GM23248 (cell line): ENCODE results near the gene ELAC2. TPM values are rescaled to one million over a fixed set of nuclear protein-coding genes. Genes with fewer than 3 reads are reported as not detected.

Experiments
- DNase-seq: peaks from one replicate; pipeline ENCODE4 v3.0.0-alpha.2; 2015
- H2AFZ ChIP-seq: fragments of 200-600 bp; sonication (generic); 2 replicates; pipeline ENCODE4 v1.6.1; 2016; ENCODE audit warnings: antibody characterized with exemption
- H3F3A ChIP-seq: fragments of 200-600 bp; sonication (generic); 2 replicates; pipeline ENCODE4 v1.6.1; 2016; ENCODE audit warnings: mild to moderate bottlenecking, antibody characterized with exemption, mixed run types; ENCODE audit not compliant: insufficient read depth
- H3K27ac ChIP-seq: fragments of 200-600 bp; sonication (generic); 2 replicates; pipeline ENCODE4 v1.5.1; 2016; ENCODE audit warnings: mild to moderate bottlenecking
- H3K27me3 ChIP-seq: fragments of 200-600 bp; sonication (generic); replicated peaks from 2 replicates; pipeline ENCODE4 v1.6.1; 2016; ENCODE audit warnings: mild to moderate bottlenecking; ENCODE audit not compliant: insufficient read depth
- H3K36me3 ChIP-seq: fragments of 200-600 bp; sonication (generic); 2 replicates; pipeline ENCODE4 v1.6.1; 2016; ENCODE audit warnings: low read depth, mild to moderate bottlenecking
- H3K4me1 ChIP-seq: fragments of 200-600 bp; sonication (generic); 2 replicates; pipeline ENCODE4 v1.6.1; 2016; ENCODE audit warnings: mild to moderate bottlenecking; ENCODE audit not compliant: insufficient read depth
- H3K4me2 ChIP-seq: fragments of 200-600 bp; sonication (generic); one replicate; pipeline ENCODE4 v1.6.1; 2016; ENCODE audit warnings: mild to moderate bottlenecking; ENCODE audit not compliant: unreplicated experiment
- H3K4me3 ChIP-seq: fragments of 200-600 bp; sonication (generic); 2 replicates; pipeline ENCODE4 v1.5.1; 2016; ENCODE audit warnings: mild to moderate bottlenecking
- H3K79me2 ChIP-seq: fragments of 200-600 bp; sonication (generic); 2 replicates; pipeline ENCODE4 v1.6.1; 2016; ENCODE audit warnings: mild to moderate bottlenecking; ENCODE audit not compliant: insufficient read depth
- H3K9ac ChIP-seq: fragments of 200-600 bp; sonication (generic); 2 replicates; pipeline ENCODE4 v1.6.1; 2016; ENCODE audit warnings: mild to moderate bottlenecking
- H3K9me2 ChIP-seq: fragments of 200-600 bp; sonication (generic); 2 replicates; pipeline ENCODE4 v1.6.1; 2016; ENCODE audit warnings: mixed run types, mild to moderate bottlenecking, moderate library complexity; ENCODE audit not compliant: insufficient read depth
- H3K9me3 ChIP-seq: fragments of 200-600 bp; sonication (generic); one replicate; pipeline ENCODE4 v1.6.1; 2017; ENCODE audit warnings: low read depth
- H4K20me1 ChIP-seq: fragments of 200-600 bp; sonication (generic); 2 replicates; pipeline ENCODE4 v1.6.0; 2016; ENCODE audit not compliant: insufficient read depth
- EZH2 ChIP-seq: fragments of 200-600 bp; sonication (generic); IDR thresholded peaks from 2 replicates; pipeline ENCODE4 v1.6.1; 2018; ENCODE audit warnings: antibody characterized with exemption, mild to moderate bottlenecking; ENCODE audit not compliant: insufficient read depth, poor library complexity, severe bottlenecking
- EZH2phosphoT487 ChIP-seq: fragments of 200-600 bp; sonication (generic); IDR thresholded peaks from 2 replicates; pipeline ENCODE4 v1.6.1; 2018; ENCODE audit warnings: antibody characterized with exemption, moderate library complexity, mild to moderate bottlenecking, low read depth; ENCODE audit not compliant: insufficient read depth
- WGBS, 2 experiments: methylation state at CpG; one replicate each; pipeline ENCODE4 v1.1.6; 2015 to 2017; ENCODE audit warnings: low lambda C conversion rate in 2 of 2, low coverage in 1 of 2; ENCODE audit errors: missing lambda C conversion rate in 2 of 2; 5-methylcytosine and 5-hydroxymethylcytosine counted together
- in situ Hi-C: fragments of 300-500 bp; cut with MboI; formaldehyde crosslinking; loops from 2 replicates; pipeline ENCODE4 v1.15.0; 2020
- polyA plus RNA-seq: library from polyadenylated mRNA; unstranded; fragments of >200 nt; fragmentation: Nextera tagmentation; extraction: Ambion mirVana; gene quantifications from 2 replicates; pipeline ENCODE4 v1.2.1, GENCODE V29; 2016
- total RNA-seq: library from RNA; depleted of rRNA; stranded (reverse); fragments of >200 nt; shearing (Covaris generic); gene quantifications from 2 replicates; pipeline ENCODE4 v1.2.3, GENCODE V29; 2014

The ELAC2 gene
- total and polyA plus RNA-seq, 2 experiments from 2014 or later, result 42.2 to 66.5 TPM

DNA sequence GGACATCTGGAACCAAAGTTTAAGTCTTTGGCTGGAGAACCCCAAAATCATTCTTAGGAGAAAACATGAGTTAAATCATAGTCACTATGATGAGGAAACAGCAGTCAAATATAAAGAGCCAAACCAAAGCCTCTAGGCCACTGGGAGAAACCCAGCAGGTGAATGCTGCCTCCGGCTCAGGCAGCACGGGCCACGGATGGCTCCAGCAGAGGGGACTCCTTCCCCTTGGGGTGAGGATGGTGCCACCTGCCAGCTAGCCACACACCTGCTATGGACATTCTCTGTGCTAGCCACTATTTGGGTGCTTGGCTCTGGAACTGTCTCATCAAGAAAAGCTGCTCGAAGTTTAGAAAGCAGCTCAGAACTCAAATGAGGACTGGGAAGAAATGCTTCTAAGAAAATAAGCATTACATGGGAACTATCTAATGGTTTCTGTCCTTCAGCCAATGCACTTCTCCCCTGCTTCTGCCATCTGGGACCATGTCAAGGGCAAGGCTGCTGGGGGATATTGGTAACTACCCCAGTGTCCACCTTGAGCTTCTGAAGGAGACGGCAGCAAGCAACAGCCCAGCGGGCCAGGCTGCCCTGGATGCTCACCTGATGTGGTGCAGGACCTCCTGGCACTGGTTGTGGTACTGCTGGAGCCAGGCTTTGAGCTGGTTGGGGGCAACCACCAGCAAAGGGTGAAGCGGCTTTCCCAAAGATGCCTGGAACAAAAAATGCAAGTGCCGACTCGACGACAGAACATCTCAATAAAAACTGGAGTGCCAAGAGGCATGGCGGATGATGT is 22.5 kb downstream of the ELAC2 start:
- peaks cover 42% of the 10 kb centered on the region; the same call in 1 of the 2 replicates for H3K36me3 ChIP-seq
- H4K20me1 ChIP-seq, result no peaks in the 10 kb centered on the region
- H3K27me3 ChIP-seq, result no peaks in the 10 kb centered on the region
- no peak overlapping the region for H3K9ac ChIP-seq
- H3K4me2 ChIP-seq, result no peak overlapping the region
- H3K4me1 ChIP-seq, result no peaks in the 10 kb centered on the region
- TF ChIP-seq EZH2phosphoT487 (no peak), EZH2 (no peak)
- no peaks in the 10 kb centered on the region for H3K79me2 ChIP-seq
- H3K9me2 ChIP-seq, result no peaks in the 10 kb centered on the region
- no peak overlapping the region for H3K27ac ChIP-seq
- DNase-seq, result no peak
- no peaks in the 10 kb centered on the region for H3K9me3 ChIP-seq
- in situ Hi-C loops, result loop anchor here (25.0 kb wide), 1 partner anchor 733 kb away; no protein-coding TSS in a partner anchor
- WGBS, 2 experiments, result 94 to 96% methylated on average over 11 of the region's 11 CpGs
- H2AFZ ChIP-seq, result no peak overlapping the region
- no peak overlapping the region for H3K4me3 ChIP-seq
- H3F3A ChIP-seq, result no peaks in the 10 kb centered on the region

DNA sequence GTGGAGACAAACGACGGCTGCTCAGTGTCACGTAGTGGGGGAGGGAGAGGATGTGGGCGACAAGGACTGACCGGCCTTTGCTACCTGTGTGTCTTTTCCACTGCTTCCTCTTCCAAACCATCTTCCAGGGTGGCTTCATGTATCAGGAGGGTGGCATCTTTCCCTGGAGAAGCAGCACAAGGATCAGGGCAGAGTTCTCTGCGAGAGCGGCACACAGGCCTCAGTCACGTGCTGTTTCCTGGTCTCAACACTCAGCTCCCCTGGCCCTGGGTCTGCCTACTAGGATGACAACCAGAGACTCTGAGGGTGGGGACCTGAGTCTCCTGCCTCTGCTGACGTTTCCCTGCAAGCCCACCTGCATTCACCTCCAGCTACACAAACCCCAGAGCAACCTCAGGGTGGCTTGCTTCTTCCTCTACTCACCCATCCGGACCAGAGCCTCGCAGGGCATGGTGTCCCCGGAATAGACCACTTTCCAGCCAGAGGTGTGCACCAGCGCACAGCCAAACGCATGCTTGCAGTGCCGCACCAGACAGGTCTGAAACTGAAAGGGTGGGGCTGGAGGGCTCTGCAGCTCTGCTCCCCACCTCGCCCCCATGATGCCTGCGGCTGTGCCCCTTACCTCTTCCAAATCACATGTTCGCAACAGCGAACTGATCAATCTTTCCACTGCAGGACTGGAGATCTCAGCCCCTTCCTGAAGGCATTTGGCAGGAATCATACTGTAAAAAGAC is 23.3 kb downstream of the ELAC2 start:
- H3F3A ChIP-seq, result no peaks in the 10 kb centered on the region
- H4K20me1 ChIP-seq, result no peaks in the 10 kb centered on the region
- H3K4me3 ChIP-seq, result no peak overlapping the region
- peaks cover 37% of the 10 kb centered on the region; the same call in 1 of the 2 replicates for H3K36me3 ChIP-seq
- H3K27me3 ChIP-seq, result no peaks in the 10 kb centered on the region
- in situ Hi-C loops, result loop anchor here (25.0 kb wide), 1 partner anchor 732 kb away; no protein-coding TSS in a partner anchor
- H3K4me2 ChIP-seq, result no peak overlapping the region
- H3K79me2 ChIP-seq, result no peaks in the 10 kb centered on the region
- DNase-seq, result no peak
- H3K27ac ChIP-seq, result no peak overlapping the region
- no peaks in the 10 kb centered on the region for H3K4me1 ChIP-seq
- no peaks in the 10 kb centered on the region for H3K9me2 ChIP-seq
- TF ChIP-seq EZH2phosphoT487 (no peak), EZH2 (no peak)
- H3K9ac ChIP-seq, result no peak overlapping the region
- WGBS, 2 experiments, result 93 to 95% methylated on average over 19 of the region's 19 CpGs
- no peaks in the 10 kb centered on the region for H3K9me3 ChIP-seq
- no peak overlapping the region for H2AFZ ChIP-seq

DNA sequence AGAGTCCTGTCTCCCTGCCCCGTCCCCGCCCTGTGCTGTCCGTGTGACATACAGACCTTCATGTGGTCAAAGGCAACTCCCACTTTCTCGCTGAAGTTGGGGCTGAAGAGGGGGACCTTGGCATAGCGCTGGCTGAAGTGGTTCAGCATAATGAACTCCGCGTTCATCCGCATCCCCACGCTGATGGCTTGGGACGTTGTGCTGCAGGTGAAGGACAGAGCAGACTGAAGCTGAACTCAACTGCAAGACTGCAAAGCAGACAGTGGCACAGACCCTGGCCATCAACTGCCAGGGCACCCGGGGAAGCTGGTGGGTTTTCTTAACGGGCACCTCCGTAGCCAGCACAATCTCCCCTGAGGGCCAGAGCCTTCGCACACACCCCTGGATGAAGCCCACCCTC is 24.2 kb downstream of the ELAC2 start:
- Histone ChIP-seq H3K4me2 (no peak overlapping the region), H3K27me3 (no peaks in the 10 kb centered on the region), H3K27ac (no peak overlapping the region), H3F3A (no peaks in the 10 kb centered on the region), H3K79me2 (no peaks in the 10 kb centered on the region), H3K4me3 (no peak overlapping the region), H3K9ac (no peak overlapping the region), H3K9me2 (no peaks in the 10 kb centered on the region), H2AFZ (no peak overlapping the region), H3K4me1 (no peaks in the 10 kb centered on the region), H3K9me3 (no peaks in the 10 kb centered on the region), H3K36me3 (peaks cover 30% of the 10 kb centered on the region; the same call in 1 of the 2 replicates), H4K20me1 (no peaks in the 10 kb centered on the region)
- TF ChIP-seq EZH2phosphoT487, result no peak
- no peak for DNase-seq
- in situ Hi-C loops, result loop anchor here (25.0 kb wide), 1 partner anchor 731 kb away; no protein-coding TSS in a partner anchor
- WGBS, 2 experiments, result 89 to 92% methylated on average over 14 of the region's 14 CpGs

DNA sequence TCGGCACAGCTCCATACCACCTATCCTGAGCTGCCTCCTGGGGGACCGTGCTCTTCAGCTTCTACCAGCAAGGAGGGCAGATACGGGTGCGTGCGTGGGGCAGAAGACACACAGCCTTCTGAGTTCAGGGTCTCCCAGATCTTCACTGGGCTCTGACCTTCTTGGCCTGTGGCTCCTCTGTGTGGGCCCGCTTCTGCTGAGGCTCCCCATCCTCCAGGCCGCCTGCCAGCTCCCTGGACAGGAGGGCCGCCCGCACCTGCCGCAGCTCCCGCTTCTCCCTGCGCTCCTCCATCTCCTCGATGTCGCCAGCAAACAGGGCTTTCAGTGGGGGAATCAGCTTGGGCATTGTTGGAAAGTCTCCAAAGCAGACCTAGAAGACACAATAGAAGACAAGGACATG is 25.2 kb downstream of the ELAC2 start:
- in situ Hi-C loops, result loop anchor here (25.0 kb wide), 1 partner anchor 730 kb away; no protein-coding TSS in a partner anchor
- TF ChIP-seq EZH2 (no peak), EZH2phosphoT487 (no peak)

More for the DNA sequence above, 25.2 kb downstream of the ELAC2 start:
- no peak for DNase-seq
- no peaks in the 10 kb centered on the region for H3K9me3 ChIP-seq
- no peak overlapping the region for H2AFZ ChIP-seq
- WGBS, 2 experiments, result 94 to 96% methylated on average over 14 of the region's 14 CpGs
- no peaks in the 10 kb centered on the region for H3F3A ChIP-seq
- H3K79me2 ChIP-seq, result no peaks in the 10 kb centered on the region
- H4K20me1 ChIP-seq, result no peaks in the 10 kb centered on the region
- H3K9me2 ChIP-seq, result no peaks in the 10 kb centered on the region
- no peak overlapping the region for H3K9ac ChIP-seq
- no peak overlapping the region for H3K4me3 ChIP-seq
- H3K4me1 ChIP-seq, result no peaks in the 10 kb centered on the region
- no peak overlapping the region for H3K27ac ChIP-seq
- H3K36me3 ChIP-seq, result peaks cover 26% of the 10 kb centered on the region; the same call in 1 of the 2 replicates
- no peak overlapping the region for H3K4me2 ChIP-seq
- no peaks in the 10 kb centered on the region for H3K27me3 ChIP-seq
